HG03439 (cell line): Measurements from ENCODE around the gene C19orf47.

ENCODE experiments used
- ATAC-seq: cut with Tn5 transposase; IDR thresholded peaks from one replicate; pipeline ENCODE4 v1.9.1; 2021; ENCODE audit warnings: mild to moderate bottlenecking, moderate library complexity; ENCODE audit not compliant: unreplicated experiment

The C19orf47 gene, protein sequence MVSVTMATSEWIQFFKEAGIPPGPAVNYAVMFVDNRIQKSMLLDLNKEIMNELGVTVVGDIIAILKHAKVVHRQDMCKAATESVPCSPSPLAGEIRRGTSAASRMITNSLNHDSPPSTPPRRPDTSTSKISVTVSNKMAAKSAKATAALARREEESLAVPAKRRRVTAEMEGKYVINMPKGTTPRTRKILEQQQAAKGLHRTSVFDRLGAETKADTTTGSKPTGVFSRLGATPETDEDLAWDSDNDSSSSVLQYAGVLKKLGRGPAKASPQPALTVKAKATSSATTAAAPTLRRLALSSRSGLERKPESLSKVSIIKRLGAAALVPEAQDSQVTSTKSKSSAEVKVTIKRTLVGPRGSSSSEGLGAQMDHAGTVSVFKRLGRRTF

DNA sequence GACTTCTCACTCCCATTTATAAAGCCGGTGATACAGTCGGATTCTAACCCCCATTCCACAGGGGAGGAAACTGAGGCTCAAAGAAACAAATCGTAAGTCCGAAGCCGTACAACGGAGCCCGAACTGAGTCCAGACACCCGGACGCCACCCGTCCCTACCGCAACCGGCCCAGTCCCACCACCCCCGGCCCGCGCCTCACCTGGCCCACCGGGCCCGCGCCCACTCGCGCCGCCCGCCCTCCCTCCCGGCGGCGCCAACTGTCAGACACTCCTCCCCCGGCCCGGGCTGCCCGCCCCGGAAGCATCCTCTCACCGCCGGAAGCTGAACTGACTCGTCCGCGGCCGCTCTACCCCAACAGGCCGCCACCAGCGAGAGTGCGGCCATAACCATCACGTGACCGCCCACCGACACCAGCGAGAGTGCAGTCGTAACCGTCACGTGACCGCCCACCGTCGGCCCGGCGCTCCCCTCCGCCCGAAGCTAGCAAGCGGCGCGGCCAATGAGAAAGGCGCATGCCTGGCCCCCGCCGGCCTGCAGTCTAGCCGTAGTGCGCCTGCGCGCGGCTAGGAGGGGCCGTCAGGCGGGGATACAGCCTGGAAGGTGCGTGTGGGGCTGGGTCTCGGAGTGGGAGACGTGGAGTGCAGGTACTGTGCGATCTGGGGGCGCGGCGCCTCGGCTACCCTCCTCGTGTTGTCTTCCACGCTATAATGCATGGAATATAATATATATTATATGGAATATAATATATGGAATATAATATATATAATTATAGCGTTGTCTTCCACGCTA is at the start of gene C19orf47, which contains the start of gene PLD3:
C19orf47 (minus strand) TSS at position 273 of the 789 bp plus-strand sequence. CDS start 6,540 bp downstream, outside the sequence.
PLD3 (plus strand) TSS at position 571 of the 789 bp plus-strand sequence. CDS start 17,789 bp downstream, outside the sequence.
- ATAC-seq: peak; percentile 96

GRCh38 chr19:40397568-40397906 is 49.3 kb upstream of the C19orf47 start:
- ATAC-seq: no peak

DNA sequence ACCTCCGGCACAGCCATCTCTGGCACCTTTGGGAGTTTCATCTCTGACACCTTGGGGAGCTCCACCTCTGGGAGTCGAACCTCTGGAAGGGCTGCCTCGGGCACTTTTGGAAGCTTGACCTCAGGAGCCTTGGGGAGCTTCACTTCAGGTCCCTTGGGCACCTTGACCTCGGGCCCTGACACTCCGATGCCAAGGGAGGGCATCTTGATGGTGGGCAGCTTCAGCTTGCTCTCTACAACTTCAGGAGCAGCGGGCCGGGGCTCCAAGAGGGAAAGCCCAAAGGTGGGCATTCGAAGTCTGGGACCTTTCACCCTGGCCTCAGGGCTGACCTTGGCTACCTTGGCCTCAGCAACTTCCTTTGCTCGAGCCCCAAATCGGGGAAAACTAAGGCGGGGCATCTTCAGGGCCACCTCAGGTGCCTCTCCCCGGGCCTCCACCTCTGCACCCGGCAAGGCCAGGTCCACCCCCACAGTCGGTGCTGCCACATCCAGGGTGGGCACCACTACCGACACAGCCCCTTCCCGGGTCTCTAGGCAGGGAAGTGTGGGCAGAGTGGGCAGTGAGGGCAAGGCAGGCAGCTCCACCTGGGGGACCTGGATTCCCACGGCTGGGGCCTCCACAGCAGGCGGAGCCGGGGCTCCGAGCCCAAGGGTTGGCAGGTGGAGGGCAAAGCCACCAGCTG is 48.8 kb upstream of the C19orf47 start:
- no peak for ATAC-seq

DNA sequence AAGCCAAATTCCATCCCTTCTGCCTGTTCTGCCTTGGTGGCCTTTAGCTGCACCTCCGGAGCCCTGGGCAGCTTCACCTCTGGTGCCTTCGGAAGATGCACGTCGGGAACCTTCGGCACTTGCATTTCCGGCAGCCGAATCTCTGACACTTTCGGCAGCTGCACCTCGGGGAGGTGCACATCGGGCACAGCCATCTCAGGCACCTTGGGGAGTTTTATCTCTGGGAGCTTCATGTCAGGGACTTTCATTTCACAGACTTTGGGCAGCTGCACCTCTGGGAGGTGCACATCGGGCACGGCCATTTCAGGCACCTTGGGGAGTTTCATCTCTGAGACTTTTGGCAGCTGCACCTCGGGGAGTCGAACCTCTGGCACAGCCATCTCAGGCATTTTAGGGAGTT is 47.8 kb upstream of the C19orf47 start:
- no peak for ATAC-seq

DNA sequence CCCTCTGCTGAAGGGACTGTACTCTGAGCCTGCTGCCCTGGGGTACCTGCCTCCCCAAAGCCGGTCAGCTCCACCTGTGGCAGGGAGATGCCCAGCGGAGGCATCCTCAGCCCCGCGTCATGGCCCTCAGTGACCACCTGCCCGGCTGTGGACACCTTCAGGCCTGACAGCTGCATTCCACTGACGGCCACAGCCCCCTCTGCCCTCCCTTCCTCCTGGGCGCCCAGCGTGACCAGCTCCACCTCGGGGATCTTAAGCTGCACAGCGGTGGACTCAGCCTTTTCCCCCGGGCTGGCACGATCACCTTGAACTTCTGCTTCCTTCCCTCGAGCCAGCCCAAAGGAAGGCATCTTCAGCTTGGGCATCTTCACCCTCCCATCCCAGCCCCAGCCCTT is 46.6 kb upstream of the C19orf47 start:
- no peak for ATAC-seq

GRCh38 chr19:40393894-40394815 is 46.0 kb upstream of the C19orf47 start:
- no peak for ATAC-seq

DNA sequence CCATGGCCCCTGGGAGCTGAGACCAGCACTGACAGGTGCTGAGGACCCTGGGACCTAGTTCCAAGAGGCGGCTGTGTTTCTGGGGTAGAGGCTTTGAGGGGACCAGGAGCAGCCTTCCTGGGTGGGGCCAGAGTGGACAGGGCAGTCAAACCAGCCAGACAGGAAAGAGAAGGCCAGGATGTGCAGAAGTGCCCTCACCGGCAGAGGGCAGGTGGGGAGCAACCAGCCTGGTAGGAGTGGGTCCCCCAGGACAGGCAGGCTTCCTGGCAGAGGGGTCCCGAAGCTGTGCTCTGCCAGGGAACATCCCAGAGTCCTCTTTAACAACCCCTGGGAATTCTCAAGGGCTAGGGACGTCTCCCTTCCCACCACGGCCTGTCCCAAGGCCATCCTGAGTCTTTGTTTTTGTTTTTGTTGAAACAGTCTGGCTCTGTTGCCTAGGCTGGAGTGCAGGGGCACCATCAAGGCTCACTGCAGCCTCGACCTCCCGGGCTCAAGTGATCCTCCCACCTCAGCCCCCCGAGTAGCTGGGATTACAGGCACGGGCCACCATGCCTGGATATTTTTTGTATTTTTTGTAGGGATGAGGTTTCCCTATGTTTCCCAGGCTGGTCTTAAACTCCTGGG is 44.8 kb upstream of the C19orf47 start:
- ATAC-seq: no peak

DNA sequence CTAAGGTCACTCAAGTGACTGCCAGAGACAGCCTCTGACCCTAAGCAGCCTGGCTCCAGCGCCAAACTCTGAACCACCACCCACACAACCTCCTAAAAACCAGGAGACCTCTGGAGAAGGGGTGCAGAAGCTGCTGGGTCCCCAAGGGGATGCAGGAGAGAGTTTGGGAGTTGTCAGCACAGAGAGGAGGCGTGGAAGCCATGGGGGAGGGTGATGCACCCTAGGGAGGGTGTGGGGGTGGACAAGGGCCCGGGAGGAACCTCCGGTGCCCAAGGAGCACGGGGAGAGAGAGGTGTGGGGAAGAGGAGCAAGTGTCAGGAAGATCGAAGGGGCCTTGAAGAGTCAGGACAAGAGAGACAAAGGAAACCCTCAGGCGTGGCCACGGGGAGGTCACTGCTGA is 43.9 kb upstream of the C19orf47 start:
- no peak for ATAC-seq

- ATAC-seq: no peak
These were observed 42.0 kb upstream of the C19orf47 start, which contains the start of gene HIPK4 for GRCh38 chr19:40390084-40390742. Gene HIPK4, minus strand, starts transcription at chr19:40390181. Its CDS starts 279 bp downstream, at chr19:40389902.

DNA sequence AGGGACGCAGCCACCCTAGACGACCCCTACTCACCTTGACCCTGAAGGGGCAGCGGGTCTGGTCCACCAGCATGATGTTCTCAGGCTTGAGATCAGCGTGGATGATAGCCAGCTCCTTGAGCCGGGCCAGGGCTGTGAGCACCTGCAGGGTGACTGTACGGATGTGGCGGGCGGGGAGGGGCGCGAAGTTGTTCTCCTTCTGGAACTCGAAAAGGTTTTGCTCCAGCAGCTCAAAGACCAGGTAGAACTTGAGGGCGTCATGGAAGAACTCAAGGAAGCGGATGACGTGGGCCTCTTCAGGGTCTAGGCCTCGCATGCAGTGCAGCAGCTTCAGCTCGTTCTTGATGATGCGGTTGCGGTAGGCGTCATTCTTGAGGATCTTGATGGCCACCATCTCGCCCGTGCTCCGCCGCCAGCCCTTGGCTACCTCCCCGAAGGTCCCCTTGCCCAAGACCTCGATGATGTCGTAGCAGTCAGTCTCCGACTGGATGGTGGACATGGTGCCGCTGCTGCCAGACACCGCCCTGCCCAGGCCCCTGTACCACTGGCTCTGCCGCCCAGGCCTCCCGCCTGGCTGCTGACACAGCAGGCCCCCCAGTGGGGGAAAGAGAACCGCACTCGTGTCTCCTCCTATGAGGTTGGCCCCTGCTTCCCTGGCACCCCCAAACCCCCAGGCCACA is 41.3 kb upstream of the C19orf47 start:
- ATAC-seq: no peak

- ATAC-seq: no peak
These were observed 40.3 kb upstream of the C19orf47 start for GRCh38 chr19:40388481-40388880.

DNA sequence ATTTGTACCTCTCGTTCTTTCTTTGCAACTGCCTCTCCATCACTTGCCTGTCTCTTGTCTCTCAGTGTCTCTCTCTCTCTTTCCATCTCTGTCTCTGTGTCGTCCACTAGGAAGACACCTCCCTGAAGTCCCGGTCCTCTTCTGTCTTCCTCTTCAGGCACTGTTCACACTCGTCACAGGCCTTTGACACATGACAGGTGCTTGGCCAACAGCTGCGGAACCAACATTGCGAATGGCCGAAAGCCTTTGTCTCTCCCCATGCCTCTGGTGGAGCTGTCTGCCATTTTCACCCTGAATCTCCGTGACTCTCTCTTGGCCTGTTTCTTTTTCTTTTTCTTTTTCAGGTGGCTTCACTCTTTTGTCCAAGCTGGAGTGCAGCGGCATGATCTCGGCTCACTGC is 39.0 kb upstream of the C19orf47 start:
- ATAC-seq: no peak

DNA sequence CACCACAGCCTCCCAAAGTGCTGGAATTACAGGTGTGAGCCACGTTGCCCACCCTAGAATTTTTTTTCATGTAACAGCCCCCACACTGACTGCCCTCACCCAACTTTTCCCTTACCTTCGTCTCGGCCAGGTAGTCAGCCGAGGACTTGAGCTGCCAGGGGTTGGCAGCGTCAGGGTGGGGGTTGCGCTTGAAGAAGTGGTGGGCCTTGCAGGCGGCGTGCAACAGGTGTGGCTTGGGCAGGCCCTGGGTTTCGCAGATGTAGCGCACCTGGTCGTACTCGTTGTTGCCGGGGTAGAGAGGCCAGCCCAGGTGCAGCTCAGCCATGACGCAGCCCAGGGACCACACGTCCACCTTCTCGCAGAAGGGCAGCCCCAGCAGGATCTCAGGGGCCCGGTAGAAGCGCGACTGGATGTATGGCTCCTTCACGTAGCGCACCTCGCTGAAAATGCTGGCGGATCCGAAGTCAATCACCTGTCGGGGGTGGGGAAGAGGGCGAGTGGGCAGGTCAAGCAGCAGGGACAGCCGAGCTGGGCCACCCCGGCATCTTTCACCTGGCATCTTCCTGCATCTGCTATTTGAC is 35.6 kb upstream of the C19orf47 start:
- ATAC-seq: no peak

DNA sequence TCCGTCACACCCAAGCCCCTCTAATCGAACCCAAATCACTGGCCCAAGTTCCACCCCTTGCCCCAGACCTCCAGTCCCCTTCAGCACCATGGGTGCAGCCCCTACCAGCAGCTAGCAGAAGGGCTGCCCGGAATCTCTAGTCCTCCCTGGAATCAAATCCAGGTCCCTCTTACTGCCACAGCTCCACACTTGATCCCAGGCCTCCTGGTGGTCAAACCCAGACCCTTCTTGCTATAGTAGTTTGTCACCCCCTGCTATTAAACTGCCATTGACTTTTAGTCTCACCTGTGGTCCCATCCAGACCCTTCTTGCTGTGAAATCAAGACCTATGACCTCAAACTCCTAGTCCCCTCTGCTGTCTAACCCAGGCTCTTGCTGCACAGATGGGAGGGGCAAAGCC is 33.1 kb upstream of the C19orf47 start:
- no peak for ATAC-seq

- no peak for ATAC-seq
These were observed 32.2 kb upstream of the C19orf47 start for GRCh38 chr19:40380199-40381037.

GRCh38 chr19:40379446-40380198 is 31.4 kb upstream of the C19orf47 start:
- no peak for ATAC-seq

- no peak for ATAC-seq
These were observed 30.3 kb upstream of the C19orf47 start for GRCh38 chr19:40378509-40378908.
